ENCODE data around the gene MAD1L1.

The MAD1L1 gene

GRCh38 chr7:2156756-2157472 is 75.8 kb downstream of the MAD1L1 start:
- H3K27ac ChIP-seq = peak overlapping the region; percentile 46
- no peak for TF ChIP-seq CTCF (conservative IDR thresholded peaks at IDR 0.05)

- TF ChIP-seq CTCF (conservative IDR thresholded peaks at IDR 0.05) = no peak
- H3K27ac ChIP-seq = no peak overlapping the region
Observed at GRCh38 chr7:2154831-2155230, 77.9 kb downstream of the MAD1L1 start.

GRCh38 chr7:2154121-2154520 is 78.6 kb downstream of the MAD1L1 start:
- H3K27ac ChIP-seq = no peak overlapping the region
- TF ChIP-seq CTCF (conservative IDR thresholded peaks at IDR 0.05) = no peak

GRCh38 chr7:2152646-2153045 is 80.1 kb downstream of the MAD1L1 start:
- TF ChIP-seq CTCF (conservative IDR thresholded peaks at IDR 0.05) = no peak
- H3K27ac ChIP-seq = no peak overlapping the region

GRCh38 chr7:2151801-2152612 is 80.7 kb downstream of the MAD1L1 start:
- no peak overlapping the region for H3K27ac ChIP-seq
- no peak for TF ChIP-seq CTCF (conservative IDR thresholded peaks at IDR 0.05)

- no peak overlapping the region for H3K27ac ChIP-seq
- TF ChIP-seq CTCF (conservative IDR thresholded peaks at IDR 0.05) = no peak
Observed at GRCh38 chr7:2151237-2151636, 81.5 kb downstream of the MAD1L1 start.

- H3K27ac ChIP-seq = no peak overlapping the region
Observed at GRCh38 chr7:2150445-2150815, 82.3 kb downstream of the MAD1L1 start.

More at GRCh38 chr7:2150445-2150815, 82.3 kb downstream of the MAD1L1 start:
- TF ChIP-seq CTCF (conservative IDR thresholded peaks at IDR 0.05) = no peak
